Transverse colon (tissue), 4 donors: ENCODE data around the gene FGR. TPM values are rescaled to one million over a fixed set of nuclear protein-coding genes. Genes with fewer than 3 reads are reported as not detected.

ENCODE experiments used
- DNase-seq: peaks from one replicate; pipeline ENCODE4 v3.0.0-alpha.2; 2019
- H3K27ac ChIP-seq, 4 donors: fragments of 200-600 bp; sonication (generic); 2 replicates each; pipeline ENCODE4 v1.5.1; 2016 to 2018; ENCODE audit warnings: inconsistent platforms in 4 of 4
- H3K27me3 ChIP-seq: fragments of 200-600 bp; sonication (generic); 2 replicates; pipeline ENCODE4 v1.5.1; 2017; ENCODE audit warnings: inconsistent platforms
- H3K36me3 ChIP-seq, 4 donors: fragments of 200-600 bp; sonication (generic); 2 replicates each; pipeline ENCODE4 v1.5.1; 2017 to 2019; ENCODE audit warnings: inconsistent platforms in 4 of 4
- H3K4me1 ChIP-seq, 4 donors: fragments of 200-600 bp; sonication (generic); 2 replicates each; pipeline ENCODE4 v1.5.1; 2017 to 2020; ENCODE audit warnings: inconsistent platforms in 4 of 4
- H3K4me3 ChIP-seq, 4 donors: fragments of 200-600 bp; sonication (generic); 1 replicate in 1 of 4; 2 replicates in 3 of 4; pipeline versions ENCODE4 v1.5.1 to v1.6.1; 2017 to 2019; ENCODE audit warnings: inconsistent platforms in 4 of 4
- H3K9me3 ChIP-seq, 2 donors: fragments of 200-600 bp; sonication (generic); 2 replicates each; pipeline ENCODE4 v1.5.1; 2017 to 2019; ENCODE audit warnings: inconsistent platforms in 2 of 2
- CTCF ChIP-seq, 5 experiments: fragments of 200-600 bp in 3 of 5; fragments of 450-650 bp in 2 of 5; sonication (generic) in 3 of 5; IDR thresholded peaks; 1 replicate in 2 of 5; 2 replicates in 3 of 5; pipeline ENCODE4 v1.5.1; 2016 to 2017; ENCODE audit warnings: antibody characterized with exemption in 5 of 5, inconsistent platforms in 3 of 5, mild to moderate bottlenecking in 2 of 5, moderate library complexity in 1 of 5
- EP300 ChIP-seq: sonication (generic); formaldehyde crosslinking; IDR thresholded peaks from one replicate; pipeline ENCODE4 v1.6.1; 2017; ENCODE audit warnings: antibody characterized with exemption, low read depth
- POLR2A ChIP-seq: fragments of 450-650 bp; IDR thresholded peaks from one replicate; pipeline ENCODE4 v1.6.1; 2016; ENCODE audit warnings: antibody characterized with exemption, mild to moderate bottlenecking, moderate library complexity
- POLR2AphosphoS5 ChIP-seq, 3 donors: sonication (generic); formaldehyde crosslinking; IDR thresholded peaks; one replicate each; pipeline ENCODE4 v1.6.1; 2016; ENCODE audit warnings: antibody characterized with exemption in 3 of 3
- WGBS, 2 donors: methylation state at CpG; one replicate each; pipeline ENCODE4 v1.1.5; 2018; ENCODE audit warnings: low coverage in 1 of 2; 5-methylcytosine and 5-hydroxymethylcytosine counted together
- in situ Hi-C, 4 donors: fragments of 200-750 bp; cut with MboI; loops; one replicate each; pipeline versions ENCODE4 v1.15.0 to v1.15.1; 2017; ENCODE audit warnings: low sequenced_read_pairs in 3 of 4, low pct_ligation_motif_present in 1 of 4, low pct_unique_long_range_greater_than_20kb in 1 of 4
- intact Hi-C: fragments of 100-400 bp; cut with DNase I; formaldehyde crosslinking; loops from one replicate; pipeline ENCODE4 v1.15.1; 2023; ENCODE audit warnings: low total_unique reads
- total RNA-seq, 4 donors: library from RNA; depleted of rRNA; stranded (reverse); fragments of >200 nt; gene quantifications; one replicate each; pipeline ENCODE4 v1.1.0, GENCODE V29; 2016

FGR gene
- total RNA-seq, 4 donors from 2014 or later, result 2.2 to 8.8 (median 5.8) TPM

- intact Hi-C loops (loop anchor here (10.0 kb wide), 1 partner anchor 275 kb away; the partner anchor contains the start of gene TMEM222), in situ Hi-C loops (loop anchor here (10.0 kb wide), 4 partner anchors 45 to 205 kb away; partner anchors contain the start of gene GPR3 (in 1 of the 4))
- no peaks in the 10 kb centered on the region for H3K9me3 ChIP-seq
- no peaks in the 10 kb centered on the region for H3K27me3 ChIP-seq
- H3K4me3 ChIP-seq, result no peak overlapping the region
- DNase-seq, result no peak
- no peak for TF ChIP-seq POLR2AphosphoS5 (IDR thresholded peaks at IDR 0.05)
- TF ChIP-seq CTCF (IDR thresholded peaks at IDR 0.05), result no peak
- no peak for TF ChIP-seq POLR2A
- TF ChIP-seq EP300, result no peak
- peak overlapping the region; percentile 87 to 97 (median 96) for H3K27ac ChIP-seq
- no peaks in the 10 kb centered on the region for H3K36me3 ChIP-seq
- 60 to 100% methylated on average over 1 to 9 of the region's 9 CpGs for WGBS, 2 donors
- H3K4me1 ChIP-seq, result peaks cover 35 to 75% (median 59%) of the 10 kb centered on the region in 4 donors
Measured at GRCh38 chr1:27599605-27600497, 35.1 kb downstream of the FGR start.

DNA sequence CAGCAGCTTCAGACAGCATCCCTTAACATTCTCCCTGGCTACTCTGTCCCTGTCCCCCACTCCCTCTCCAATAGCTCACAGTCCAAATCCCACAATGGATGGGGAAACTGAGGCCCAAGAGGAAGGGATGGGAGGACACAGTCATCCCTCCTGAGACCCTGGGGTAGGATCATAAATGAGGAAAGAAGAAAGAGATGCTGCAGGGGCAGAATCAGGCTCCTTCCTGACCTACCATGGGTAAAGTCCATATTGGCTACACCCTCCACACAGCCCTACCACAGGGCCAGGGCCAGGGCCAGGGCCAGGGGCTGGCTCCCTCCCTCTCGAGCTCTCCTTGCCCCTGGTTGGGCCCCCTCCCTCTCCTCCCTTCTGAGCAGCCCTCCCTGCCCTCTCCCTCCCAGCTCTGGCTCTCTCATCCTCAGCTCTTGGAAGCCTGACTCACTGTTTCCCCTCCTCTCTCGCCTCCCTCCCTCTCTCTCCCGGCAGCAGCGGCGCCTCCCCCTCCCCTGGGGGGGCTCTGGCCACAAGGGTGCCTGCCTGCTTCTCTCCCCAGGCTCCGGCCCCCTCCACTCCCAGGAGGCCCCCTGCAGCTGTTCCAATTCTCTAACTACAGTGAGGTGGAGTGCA is 36.0 kb downstream of the FGR start:
- in situ Hi-C loops, result no loop called here

GRCh38 chr1:27598295-27598687 is 36.7 kb downstream of the FGR start:
- peak overlapping the region; percentile 87 to 97 (median 96) for H3K27ac ChIP-seq
- no peaks in the 10 kb centered on the region for H3K27me3 ChIP-seq
- H3K4me3 ChIP-seq, result no peak overlapping the region
- no peaks in the 10 kb centered on the region for H3K36me3 ChIP-seq
- in situ Hi-C loops (no loop called here), intact Hi-C loops (no loop called here)
- H3K4me1 ChIP-seq, result peaks cover 45 to 84% (median 65%) of the 10 kb centered on the region in 4 donors
- no peak for TF ChIP-seq EP300
- TF ChIP-seq POLR2AphosphoS5 (IDR thresholded peaks at IDR 0.05), result no peak
- TF ChIP-seq CTCF (IDR thresholded peaks at IDR 0.05), result no peak
- TF ChIP-seq POLR2A, result no peak
- no peaks in the 10 kb centered on the region for H3K9me3 ChIP-seq
- DNase-seq, result no peak
- WGBS, 2 donors, result 40 to 68% methylated on average over 1 to 3 of the region's 3 CpGs

More for the DNA sequence above, 36.0 kb downstream of the FGR start:
- H3K36me3 ChIP-seq, result no peaks in the 10 kb centered on the region
- H3K4me1 ChIP-seq, result peaks cover 39 to 77% (median 59%) of the 10 kb centered on the region in 4 donors
- DNase-seq, result peak; percentile 48
- no peaks in the 10 kb centered on the region for H3K27me3 ChIP-seq
- 7 to 15% methylated on average over 5 to 6 of the region's 6 CpGs for WGBS, 2 donors
- H3K27ac ChIP-seq, result peak overlapping the region; percentile 87 to 97 (median 96)
- TF ChIP-seq EP300 (no peak), CTCF (IDR thresholded peaks at IDR 0.05) (no peak), POLR2AphosphoS5 (IDR thresholded peaks at IDR 0.05) (peak; percentile 32 to 62 (median 40)), POLR2A (no peak)
- no peak overlapping the region for H3K4me3 ChIP-seq
- no peaks in the 10 kb centered on the region for H3K9me3 ChIP-seq
- intact Hi-C loops, result no loop called here

- H3K4me3 ChIP-seq, result no peak overlapping the region
- H3K9me3 ChIP-seq, result no peaks in the 10 kb centered on the region
- intact Hi-C loops (no loop called here), in situ Hi-C loops (no loop called here)
- H3K27ac ChIP-seq, result peak overlapping the region; percentile 87 to 97 (median 96)
- TF ChIP-seq POLR2A (no peak), EP300 (no peak), POLR2AphosphoS5 (IDR thresholded peaks at IDR 0.05) (no peak), CTCF (IDR thresholded peaks at IDR 0.05) (no peak)
- 63 to 83% methylated on average over 4 to 7 of the region's 7 CpGs for WGBS, 2 donors
- H3K27me3 ChIP-seq, result no peaks in the 10 kb centered on the region
- H3K36me3 ChIP-seq, result no peaks in the 10 kb centered on the region
- no peak for DNase-seq
- H3K4me1 ChIP-seq, result peaks cover 47 to 89% (median 70%) of the 10 kb centered on the region in 4 donors
Measured at GRCh38 chr1:27597516-27598294, 37.3 kb downstream of the FGR start.
